ENCODE data around the gene MYCN.
"Not testable (repeated sequence)": the region's sequence is repeated elsewhere in the genome, so short reads cannot be mapped to it uniquely, and the experiment has no call there.

The MYCN gene

GRCh38 chr2:15925819-15926218 lies 14.5 kb upstream of the MYCN start:
- no peak for TF ChIP-seq CTCF (IDR thresholded peaks at IDR 0.05; ENCODE audit: borderline replicate concordance, insufficient read depth, low read depth, low read length)
- no peak overlapping the region for H3K4me3 ChIP-seq (ENCODE audit: low read depth, low read length)

DNA sequence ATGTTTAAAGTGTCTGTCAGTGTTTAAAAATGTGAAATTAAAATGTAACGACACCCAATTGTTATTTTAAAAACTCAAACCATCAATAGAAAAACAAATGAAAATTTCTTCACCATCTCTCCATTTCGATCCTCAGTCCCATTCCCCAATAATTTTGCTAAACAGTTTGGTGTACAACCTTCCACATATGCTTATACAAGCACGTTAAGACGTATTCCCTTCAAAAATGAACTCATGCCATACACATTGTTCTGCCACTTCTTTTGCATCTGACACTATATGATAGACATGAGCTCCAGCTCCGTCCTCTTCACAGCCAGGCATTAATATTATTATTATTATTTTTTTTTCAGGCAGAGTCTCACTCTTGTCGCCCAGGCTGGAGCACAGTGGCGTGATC lies 14.1 kb upstream of the MYCN start:
- no peak overlapping the region for H3K4me3 ChIP-seq (ENCODE audit: low read depth, low read length)
- TF ChIP-seq CTCF (IDR thresholded peaks at IDR 0.05; ENCODE audit: borderline replicate concordance, insufficient read depth, low read depth, low read length), result no peak

DNA sequence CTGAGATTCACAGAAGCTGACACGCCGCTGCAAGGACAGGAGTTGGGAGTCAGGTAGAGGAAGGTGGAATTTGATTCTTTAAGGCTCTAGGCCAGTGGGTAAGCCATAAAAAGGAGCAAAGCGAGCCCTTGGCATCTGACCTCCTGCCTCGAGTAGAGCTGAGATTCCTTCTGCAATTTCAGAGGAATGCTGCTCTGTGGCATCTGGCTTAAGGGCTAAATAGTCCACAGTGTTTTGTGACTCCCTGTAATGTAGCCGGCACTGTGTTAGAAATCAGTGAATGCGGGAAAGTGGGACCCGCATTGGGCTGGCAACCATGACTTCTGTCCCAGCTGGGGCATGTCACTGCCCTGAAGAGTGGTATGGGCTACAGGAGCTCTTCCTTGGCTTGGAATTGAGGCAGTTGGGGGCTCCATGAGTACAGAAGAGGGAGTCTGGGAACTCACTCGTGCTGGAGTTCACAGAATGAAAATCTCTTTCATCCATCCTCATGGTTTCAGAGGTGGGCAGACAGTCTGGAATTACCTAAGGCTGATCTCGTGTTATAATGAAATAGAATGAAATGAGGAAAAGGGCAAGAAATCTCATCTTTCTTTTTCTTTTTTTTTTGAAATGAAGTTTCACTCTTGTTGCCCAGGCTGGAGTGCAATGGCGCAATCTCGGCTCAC lies 12.7 kb upstream of the MYCN start:
- no peak for TF ChIP-seq CTCF (IDR thresholded peaks at IDR 0.05; ENCODE audit: borderline replicate concordance, insufficient read depth, low read depth, low read length)
- no peak overlapping the region for H3K4me3 ChIP-seq (ENCODE audit: low read depth, low read length)

DNA sequence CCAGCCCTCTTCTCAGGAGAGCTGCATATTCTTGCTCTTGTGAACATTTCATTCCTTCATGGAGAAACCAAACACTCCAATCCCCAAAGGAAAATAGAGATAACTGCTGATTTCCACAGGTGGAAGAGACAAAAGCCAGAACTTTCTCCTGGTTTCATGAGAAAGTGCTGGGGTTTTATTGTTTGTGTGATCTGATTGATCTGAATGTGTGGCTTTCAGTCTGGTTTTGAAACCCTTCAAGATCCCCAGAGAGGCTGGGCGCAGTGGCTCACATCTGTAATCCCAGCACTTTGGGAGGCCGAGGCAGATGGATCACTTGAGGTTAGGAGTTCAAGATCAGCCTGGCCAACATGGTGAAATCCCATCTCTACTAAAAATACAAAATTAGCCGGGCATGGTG lies 11.3 kb upstream of the MYCN start:
- H3K4me3 ChIP-seq (ENCODE audit: low read depth, low read length), result not testable (repeated sequence)

DNA sequence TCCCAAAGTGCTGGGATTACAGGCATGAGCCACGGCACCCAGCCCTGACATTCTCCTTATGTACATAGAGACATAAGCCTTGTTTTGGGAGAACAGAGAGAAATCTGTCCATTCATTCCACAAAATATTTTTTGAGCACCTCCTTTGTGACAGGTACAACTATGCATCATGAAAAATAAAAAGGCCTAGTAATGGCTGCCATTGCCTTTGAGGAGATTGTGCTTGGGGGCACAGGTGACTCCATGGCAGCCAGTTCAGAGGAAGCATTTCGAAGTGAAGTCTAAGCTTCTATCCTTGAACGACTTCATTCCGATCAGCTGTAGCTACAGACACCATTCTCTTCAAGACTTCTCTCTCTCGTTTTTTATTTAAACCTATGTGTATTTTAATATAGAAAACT lies 10.5 kb upstream of the MYCN start:
- TF ChIP-seq CTCF (IDR thresholded peaks at IDR 0.05; ENCODE audit: borderline replicate concordance, insufficient read depth, low read depth, low read length), result no peak
- no peak overlapping the region for H3K4me3 ChIP-seq (ENCODE audit: low read depth, low read length)

DNA sequence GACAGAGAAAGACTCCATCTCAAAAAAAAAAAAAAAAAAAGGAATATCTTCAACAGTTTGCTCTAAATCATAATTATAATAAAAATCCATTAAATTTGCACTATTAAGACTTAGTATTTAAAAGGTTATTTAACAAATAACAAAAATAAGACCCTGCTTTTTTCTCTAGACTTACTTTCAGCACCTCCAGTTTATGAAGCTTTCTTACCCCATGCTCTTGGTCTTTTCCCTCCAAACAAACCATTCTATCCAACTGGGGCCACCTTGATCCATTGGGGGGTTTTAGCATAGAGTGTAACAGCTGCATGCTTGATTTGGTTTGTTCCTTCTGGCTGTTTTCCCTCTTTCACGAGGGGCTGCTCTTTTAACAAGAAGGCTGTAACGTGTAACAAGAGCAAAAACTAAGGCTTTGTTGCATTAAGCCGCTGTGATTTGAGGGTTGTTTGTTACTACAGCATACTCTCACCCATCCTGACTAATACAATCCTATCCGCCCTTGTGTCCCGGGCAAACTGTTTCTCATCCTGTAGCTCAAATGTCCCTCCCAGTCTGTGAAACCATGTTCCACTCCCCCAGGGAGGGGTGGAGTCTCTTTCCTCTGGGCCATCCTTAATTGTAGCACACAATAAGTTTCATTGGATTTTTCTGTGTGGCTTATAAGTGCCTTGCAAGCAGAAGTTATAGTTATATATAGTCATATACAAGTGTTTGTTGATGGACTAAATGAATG lies 9.6 kb upstream of the MYCN start:
- no peak for TF ChIP-seq CTCF (IDR thresholded peaks at IDR 0.05; ENCODE audit: borderline replicate concordance, insufficient read depth, low read depth, low read length)

GRCh38 chr2:15931319-15931890 lies 8.9 kb upstream of the MYCN start:
- no peak overlapping the region for H3K4me3 ChIP-seq (ENCODE audit: low read depth, low read length)
- no peak for TF ChIP-seq CTCF (IDR thresholded peaks at IDR 0.05; ENCODE audit: borderline replicate concordance, insufficient read depth, low read depth, low read length)

More for the DNA sequence above, 9.6 kb upstream of the MYCN start:
- no peak overlapping the region for H3K4me3 ChIP-seq (ENCODE audit: low read depth, low read length)
